ENCODE measurements around the gene SPAG16.

DNA sequence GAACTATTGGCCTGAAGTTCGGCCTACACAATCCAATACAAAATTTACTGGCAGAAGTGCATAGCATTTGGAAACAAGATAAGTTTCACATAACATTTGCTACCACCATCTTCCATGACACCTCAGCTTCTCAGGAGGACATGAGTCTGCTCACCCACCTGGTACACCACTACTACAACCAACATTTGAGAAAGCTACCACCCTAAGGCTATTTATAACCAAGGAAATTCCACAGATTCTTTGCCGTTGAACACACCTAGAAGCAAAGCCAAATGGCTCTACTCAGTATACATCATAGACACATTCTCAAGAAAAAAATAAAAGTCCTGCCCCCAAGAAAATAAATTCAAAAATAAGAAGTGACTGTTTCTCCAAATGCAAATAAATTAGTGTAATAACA, 145.3 kb downstream of the SPAG16 start:
- TF ChIP-seq, protein P1, sequence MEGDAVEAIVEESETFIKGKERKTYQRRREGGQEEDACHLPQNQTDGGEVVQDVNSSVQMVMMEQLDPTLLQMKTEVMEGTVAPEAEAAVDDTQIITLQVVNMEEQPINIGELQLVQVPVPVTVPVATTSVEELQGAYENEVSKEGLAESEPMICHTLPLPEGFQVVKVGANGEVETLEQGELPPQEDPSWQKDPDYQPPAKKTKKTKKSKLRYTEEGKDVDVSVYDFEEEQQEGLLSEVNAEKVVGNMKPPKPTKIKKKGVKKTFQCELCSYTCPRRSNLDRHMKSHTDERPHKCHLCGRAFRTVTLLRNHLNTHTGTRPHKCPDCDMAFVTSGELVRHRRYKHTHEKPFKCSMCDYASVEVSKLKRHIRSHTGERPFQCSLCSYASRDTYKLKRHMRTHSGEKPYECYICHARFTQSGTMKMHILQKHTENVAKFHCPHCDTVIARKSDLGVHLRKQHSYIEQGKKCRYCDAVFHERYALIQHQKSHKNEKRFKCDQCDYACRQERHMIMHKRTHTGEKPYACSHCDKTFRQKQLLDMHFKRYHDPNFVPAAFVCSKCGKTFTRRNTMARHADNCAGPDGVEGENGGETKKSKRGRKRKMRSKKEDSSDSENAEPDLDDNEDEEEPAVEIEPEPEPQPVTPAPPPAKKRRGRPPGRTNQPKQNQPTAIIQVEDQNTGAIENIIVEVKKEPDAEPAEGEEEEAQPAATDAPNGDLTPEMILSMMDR (IDR thresholded peaks at IDR 0.05), result no peak
- no peak for TF ChIP-seq POLR2AphosphoS5 (IDR thresholded peaks at IDR 0.05)
- no peak for TF ChIP-seq POLR2A (IDR thresholded peaks at IDR 0.05)

Data from prostate gland (tissue), 2 donors.